ENCODE results near the gene RAPGEF2.

GRCh38 chr4:159235779-159236368, 133.0 kb downstream of the RAPGEF2 start:
- TF ChIP-seq CTCF (IDR thresholded peaks at IDR 0.05): no peak
- no peak for TF ChIP-seq POLR2A (IDR thresholded peaks at IDR 0.05)

All from thyroid gland (tissue), 4 donors.